Measurements from ENCODE around the gene PTPRA.
"Not testable (repeated sequence)": the region's sequence is repeated elsewhere in the genome, so short reads cannot be mapped to it uniquely, and the experiment has no call there.

PTPRA gene

DNA sequence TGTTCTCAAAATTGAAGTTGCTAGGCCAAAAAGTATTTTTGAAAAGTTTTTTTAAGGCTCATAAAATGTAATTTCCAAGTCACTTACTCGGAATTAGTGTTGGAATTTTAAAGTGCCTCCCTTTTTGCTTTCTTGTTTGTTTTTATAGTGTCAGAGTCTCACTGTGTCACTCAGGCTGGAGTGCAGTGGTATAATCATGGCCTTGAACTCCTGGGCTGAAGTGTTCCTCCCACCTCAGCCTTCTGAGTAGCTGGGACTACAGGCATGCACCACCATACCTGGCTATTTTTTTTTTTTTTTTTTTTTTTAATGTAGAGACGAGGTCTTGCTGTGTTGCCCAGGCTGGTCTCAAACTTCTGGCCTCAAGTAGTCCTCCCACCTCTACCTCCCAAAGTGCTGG lies 130.1 kb downstream of the PTPRA start:
- no peak for DNase-seq (ENCODE audit: low read depth)

DNA sequence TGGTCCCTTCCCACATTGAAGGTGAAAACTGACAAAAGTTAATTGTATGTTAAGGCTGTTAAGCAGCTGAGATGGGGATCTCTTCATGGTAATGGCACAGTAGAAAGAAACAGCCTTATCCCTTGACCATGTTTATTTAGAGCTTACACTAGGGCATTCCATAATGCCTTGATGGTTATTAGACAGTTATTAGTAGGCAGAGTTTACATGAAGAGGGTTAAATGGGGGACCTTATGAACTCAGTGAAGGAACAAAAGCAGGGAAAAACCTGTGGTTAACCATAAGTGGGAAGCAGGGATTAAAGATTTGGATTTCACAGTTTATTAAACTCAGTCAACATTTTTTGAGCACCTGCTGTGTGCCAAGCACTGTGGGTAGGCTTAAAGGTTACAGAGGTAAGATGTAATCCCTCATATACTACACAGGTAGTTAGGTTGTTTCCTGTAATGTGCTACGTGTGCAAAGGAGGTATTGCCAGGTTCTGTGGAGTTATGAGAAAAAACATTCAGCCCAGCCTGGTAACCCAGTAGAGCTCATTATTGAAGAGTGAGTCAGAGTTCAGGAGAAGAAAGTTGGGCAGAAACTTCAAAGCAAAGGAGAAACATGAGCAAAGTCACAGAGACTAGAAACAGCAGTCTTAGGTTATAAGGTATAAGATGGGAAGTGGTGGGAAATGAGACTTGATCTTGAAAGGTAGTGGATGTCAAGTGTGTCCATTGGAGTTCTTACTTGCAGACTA lies 137.9 kb downstream of the PTPRA start:
- peak; percentile 13 for DNase-seq (ENCODE audit: low read depth)

DNA sequence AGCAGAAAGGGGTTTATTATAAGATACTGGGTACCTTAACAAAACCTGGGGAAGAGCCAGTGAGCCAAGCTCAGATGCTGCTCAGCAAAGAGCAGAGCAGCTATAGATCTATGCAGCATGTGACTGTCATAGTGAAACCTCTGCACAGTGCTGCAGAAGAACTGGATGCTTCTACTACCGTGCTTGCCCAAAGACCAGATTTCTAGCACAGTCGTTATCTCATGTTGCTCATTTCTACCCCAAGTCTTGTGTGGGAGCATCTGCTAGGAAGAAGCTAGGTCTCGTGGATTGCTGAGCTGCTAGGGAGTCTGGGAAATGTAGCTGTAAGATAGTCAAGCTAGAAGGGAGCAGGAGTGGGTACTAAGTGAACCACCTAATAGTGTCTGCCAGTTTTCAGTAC lies 138.5 kb downstream of the PTPRA start:
- DNase-seq (ENCODE audit: low read depth) = no peak

DNA sequence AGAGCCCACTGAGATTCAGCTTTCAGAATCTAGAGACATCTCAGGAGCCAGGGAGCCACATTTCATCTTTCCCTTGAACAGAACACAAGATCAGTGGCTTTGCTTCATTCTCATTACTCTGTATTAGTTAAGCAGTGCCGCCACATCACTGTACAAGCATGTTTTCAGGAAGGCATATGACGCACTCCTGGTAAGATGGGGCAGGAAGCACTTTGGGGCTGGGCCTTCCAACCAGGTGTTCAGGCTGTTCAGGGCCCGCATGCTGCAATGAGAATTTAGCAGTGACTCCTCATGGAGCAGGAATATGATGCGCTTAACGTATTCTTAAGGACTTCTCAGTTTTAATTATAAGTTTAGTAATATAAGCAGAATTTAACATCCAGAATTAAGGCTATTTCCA lies 140.5 kb downstream of the PTPRA start:
- no peak for DNase-seq (ENCODE audit: low read depth)

DNA sequence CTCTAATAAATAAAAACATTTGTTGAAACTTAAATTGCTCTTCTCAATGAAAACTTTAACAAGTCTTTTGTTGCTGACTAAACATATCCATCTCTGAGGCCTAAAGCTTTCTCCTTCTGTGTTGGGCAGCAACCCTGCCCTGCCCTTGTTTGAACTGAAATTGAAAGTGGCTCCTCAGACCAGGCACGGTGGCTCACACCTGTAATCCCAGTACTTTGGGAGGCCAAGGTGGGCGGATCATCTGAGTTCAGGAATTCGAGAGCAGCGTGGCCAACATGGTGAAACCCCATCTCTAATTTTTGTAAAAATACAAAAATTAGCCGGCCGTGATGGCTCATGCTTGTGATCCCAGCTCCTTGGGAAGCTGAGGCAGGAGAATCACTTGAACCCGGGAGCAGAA lies 140.9 kb downstream of the PTPRA start:
- no peak for DNase-seq (ENCODE audit: low read depth)

DNA sequence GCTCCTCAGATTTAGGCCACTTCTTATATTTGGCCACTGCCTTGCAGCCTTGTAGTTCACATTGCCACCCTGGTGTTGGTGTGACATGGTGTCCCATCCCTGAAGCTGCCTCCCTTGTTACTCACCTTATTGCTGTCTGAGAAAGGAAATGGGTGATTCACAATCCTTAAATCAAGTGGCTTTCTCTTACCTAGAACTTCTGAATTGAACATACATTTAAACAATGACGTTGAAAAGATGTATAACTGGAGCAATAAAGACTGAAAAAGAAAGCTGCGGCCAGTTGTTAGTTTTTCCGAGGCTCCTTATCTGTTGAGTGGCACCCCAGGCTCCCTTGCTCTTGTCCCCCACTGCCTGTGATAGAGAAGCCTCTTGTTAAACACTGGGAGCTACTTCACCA lies 141.4 kb downstream of the PTPRA start:
- DNase-seq (ENCODE audit: low read depth) = no peak

DNA sequence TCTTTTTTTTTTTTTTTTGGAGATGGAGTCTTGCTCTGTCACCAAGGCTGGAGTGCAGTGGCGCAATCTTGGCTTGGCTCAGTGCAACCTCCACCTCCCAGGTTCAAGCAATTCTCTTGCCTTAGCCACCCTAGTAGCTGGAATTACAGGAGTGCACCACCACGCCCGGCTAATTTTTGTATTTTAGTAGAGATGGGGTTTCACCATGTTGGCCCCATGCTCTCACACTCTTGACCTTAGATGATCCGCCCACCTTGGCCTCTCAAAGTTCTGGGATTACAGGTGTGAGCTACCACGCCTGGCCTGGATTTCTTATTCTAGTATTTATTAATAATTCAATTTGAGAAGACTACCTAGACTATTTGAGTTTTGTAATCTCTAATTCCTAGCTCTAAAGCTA lies 142.0 kb downstream of the PTPRA start:
- not testable (repeated sequence) for DNase-seq (ENCODE audit: low read depth)

DNA sequence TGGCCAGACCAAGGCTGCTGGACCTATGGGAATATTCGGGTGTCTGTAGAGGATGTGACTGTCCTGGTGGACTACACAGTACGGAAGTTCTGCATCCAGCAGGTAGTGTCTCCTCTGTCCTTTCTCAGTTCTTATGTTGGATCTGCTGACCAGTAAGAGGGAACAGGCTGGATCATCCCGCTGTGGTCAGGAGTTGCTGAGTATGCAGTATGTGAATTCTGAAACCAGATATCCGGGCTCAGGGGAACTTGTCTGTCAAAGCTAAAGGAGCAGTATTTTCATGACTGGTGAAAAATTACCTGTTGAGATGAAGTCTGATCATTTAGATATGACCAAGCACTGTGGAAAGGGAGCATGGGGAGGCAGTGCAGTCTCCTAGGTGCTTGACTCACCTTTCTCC lies 148.0 kb downstream of the PTPRA start:
- no peak for DNase-seq (ENCODE audit: low read depth)

DNA sequence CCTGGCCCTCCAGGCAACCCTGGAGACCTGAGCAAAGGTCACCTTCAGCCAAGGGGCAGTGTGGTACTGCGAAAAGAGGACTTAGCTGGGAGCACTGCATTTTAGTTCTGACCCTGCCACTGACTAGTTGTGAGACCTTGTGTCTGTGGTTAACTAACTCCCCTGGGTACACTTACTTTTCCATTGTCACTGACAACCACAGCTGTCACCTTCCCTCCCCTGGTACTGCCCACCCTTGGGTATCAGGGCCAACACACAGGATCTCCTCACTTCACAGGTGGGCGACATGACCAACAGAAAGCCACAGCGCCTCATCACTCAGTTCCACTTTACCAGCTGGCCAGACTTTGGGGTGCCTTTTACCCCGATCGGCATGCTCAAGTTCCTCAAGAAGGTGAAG lies 148.5 kb downstream of the PTPRA start:
- DNase-seq (ENCODE audit: low read depth) = no peak

DNA sequence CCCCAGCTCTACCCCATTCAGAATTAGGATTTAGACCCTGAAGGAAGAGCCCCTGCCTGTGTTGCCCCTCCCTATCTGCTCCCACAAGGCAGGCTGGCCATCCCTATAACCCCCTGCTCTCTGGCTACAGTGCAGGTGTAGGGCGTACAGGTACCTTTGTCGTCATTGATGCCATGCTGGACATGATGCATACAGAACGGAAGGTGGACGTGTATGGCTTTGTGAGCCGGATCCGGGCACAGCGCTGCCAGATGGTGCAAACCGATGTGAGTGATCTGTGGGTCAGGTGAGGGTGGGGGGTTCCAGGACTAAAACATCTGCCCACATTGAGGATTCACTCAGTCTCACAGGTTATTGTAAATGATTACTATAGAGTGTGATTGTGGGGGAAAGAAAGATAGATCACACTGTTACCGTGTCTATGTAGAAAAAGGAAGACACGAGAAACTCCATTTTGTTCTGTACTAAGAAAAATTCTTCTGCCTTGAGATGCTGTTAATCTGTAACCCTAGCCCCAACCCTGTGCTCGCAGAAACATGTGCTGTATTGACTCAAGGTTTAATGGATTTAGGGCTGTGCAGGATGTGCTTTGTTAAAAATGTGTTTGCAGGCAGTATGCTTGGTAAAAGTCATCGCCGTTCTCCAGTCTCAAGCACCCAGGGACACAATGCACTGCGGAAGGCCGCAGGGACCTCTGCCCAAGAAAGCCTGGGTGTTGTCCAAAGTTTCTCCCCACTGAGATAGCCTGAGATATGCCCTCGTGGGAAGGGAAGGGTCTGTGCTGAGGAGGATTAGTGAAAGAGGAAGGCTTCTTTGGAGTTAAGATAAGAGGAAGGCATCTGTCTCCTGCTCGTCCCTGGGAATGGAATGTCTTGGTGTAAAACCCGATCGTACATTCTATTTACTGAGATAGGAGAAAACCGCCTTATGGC lies 149.5 kb downstream of the PTPRA start:
- DNase-seq (ENCODE audit: low read depth) = not testable (repeated sequence)

DNA sequence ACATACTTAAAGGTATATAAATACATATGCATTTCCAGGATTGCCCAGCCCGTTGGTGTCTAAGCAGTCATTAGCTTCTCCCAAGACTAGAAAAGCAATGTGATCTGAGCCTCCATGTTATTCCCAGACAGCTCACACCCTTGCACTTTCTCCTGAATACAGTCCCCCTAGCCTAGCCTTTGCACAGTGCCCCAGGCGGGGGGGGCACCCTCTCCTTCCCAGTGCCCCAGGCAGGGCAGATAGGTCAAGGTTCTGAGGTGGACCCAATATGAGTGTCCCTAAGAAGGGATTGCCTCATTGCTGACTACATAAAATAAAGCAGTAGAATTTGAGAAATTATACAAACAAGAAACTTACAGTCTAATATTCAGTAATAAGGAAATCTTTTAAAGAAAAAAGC lies 154.7 kb downstream of the PTPRA start:
- no peak for DNase-seq (ENCODE audit: low read depth)

DNA sequence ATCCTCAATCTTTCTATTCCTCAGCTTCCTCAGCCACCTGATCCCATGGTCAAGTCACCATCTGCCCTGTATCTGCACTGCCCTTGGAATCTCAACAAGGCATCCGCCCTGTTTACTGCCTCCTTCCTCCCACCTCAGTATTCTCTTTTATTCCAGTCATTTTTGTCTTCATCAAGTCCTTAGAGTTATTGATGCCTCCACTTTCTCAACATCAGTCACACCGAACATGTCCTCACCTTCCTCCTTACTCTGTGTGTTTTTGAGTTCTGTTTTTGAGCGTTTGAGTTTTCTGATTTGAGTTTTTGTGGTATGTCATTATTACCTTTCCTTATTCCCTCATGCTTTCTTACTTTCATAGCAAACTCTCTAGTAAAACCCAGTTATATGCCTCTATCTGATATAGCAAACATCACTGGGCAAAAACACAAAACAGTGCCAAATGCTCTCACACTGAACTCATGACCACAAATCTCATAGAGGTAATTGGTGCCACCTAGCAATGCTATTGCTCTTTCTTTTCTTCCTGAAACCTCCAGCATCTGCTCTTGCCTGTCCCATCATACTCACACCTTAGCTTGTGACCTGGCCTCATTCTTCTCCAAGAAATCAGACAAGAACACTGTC lies 158.4 kb downstream of the PTPRA start:
- DNase-seq (ENCODE audit: low read depth) = no peak

DNA sequence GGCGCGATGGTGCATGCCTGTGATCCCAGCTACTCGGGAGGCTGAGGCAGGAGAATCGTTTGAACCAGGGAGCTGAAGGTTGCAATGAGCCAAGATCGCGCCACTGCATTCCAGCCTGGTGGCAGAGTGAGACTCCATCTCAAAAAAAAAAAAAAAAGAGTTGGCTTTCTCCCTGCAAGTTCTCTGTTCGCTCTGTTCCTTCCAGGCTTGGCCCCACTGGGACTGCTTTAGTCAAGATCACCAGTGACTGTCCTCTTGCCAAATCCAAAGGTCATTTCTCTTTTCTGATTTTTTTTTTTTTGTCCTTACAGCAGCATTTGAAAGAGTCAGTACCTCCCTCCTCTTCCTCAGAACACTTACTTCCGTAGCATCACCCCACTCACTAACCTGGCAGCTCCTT lies 159.3 kb downstream of the PTPRA start:
- no peak for DNase-seq (ENCODE audit: low read depth)

DNA sequence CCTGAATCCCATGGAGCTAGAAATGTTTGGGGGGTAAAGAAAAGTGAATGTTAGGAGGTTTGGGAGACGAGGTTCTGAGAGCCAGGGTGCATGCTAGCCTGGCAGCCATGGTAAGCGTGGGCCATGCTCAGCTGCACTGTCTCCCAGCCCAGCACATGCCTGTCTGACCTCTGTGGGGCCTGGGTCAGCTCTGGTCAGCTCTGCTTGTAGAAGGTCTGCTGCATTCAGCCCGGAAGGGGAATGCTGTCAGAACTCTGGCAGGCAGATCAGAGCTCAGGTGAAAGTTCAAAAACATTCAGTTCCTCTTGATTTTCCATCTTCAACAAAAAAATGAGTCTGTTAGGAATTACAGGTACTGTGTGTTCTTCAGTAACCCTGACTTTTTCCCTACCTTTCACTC lies 164.4 kb downstream of the PTPRA start:
- no peak for DNase-seq (ENCODE audit: low read depth)

DNA sequence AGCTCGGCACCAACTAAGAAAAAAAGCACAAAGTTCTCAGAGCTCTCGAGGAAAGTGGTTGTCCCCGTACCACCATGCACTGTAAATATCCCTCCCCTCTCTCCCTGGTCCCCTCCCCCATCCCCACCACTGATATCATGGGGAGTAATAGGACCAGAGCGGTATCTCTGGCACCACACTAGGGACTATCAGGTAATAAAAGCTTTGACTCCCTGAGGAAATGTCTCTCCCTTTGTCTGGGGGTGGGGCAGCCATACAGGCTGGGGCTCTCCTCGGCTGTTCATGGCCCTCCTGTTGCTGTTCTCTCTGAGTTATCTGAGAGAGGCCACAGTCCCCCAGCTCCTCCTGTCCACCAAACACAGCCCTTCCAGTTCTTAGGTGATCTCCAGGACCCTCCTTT lies 165.2 kb downstream of the PTPRA start:
- no peak for DNase-seq (ENCODE audit: low read depth)

DNA sequence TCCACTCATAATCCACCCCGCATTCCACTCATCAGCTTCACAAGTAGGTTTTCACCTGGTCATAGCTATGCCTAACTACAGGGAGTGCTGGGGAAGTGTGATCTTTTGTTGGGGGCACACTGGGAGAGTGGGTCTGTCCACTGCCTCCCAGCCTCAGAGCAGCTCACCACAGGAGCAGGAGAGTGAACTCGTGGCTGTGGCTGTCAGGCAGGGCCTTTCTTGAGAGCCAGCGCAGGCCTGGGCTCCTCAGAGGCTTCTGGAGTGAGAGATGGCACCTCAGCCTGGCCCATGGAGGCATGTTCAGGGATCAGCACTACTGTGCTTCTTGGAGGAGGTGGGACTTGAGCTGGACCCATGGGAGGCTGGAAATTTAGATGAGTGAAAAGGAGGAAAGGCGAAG lies 166.1 kb downstream of the PTPRA start:
- DNase-seq (ENCODE audit: low read depth) = no peak

DNA sequence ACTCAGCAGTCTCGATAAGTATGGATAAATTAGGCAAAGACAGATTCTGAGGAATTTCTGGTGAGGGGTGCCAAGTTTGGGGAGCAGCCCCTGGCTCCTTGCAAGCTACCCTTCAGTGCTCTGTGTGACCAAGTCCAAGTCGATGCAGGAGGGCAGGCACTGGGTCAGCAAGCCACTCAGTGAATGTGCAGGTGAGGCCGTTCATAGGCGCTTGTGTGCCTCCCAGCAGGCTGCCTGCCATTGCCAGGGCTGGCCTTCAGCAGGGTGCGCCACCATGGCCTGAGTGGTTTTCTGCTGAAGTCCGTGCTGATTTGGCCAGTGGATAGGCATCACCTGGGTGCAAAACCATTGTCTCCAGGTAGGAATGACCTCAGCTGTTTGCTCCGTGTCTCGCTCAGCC lies 166.8 kb downstream of the PTPRA start:
- DNase-seq (ENCODE audit: low read depth) = no peak

DNA sequence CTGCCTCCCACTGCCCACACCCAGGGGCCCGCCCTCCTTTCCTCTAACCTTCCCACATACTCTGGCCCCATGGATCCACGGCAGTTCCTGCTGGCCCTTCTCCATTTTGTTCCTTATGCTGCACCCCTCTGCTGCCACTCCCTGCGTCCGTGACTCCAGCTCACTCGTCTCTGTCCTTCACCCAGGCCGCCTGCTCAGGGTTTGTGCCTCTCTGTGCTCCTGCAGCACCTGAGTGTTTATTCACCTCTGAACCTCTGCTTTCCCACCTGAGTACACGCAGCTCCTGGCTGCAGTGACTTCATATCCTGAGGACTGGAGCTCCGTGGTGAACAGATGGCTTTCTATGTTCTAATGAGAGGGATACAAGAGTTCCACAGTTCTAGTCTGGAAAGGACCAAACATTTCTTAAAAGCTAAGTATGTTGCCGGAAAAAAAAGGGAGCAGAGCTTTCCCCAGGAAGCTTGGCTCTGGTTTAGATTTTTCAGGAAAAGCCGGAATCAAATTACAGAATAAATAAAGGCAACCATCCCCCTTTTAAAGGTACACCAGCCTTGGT lies 168.7 kb downstream of the PTPRA start:
- DNase-seq (ENCODE audit: low read depth) = no peak

DNA sequence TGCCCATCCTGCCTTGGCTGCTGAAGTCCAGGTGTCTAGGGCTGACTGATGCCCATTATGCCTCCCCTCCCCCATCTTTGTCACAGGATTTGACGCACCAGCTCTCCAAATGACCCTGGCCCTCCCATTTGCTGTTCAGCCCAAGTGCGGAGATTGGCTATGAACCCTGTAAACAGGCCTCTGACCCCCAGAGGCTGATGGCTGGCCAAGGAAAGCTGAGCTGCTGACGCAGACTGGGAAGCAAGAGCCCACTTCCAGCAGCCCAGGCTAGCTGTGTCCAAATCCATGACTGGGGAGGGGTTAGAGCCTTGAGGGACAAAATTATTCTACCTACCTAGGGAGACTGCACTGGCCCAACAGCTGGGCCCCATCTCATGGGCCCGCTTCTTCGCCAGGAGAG lies 169.3 kb downstream of the PTPRA start:
- no peak for DNase-seq (ENCODE audit: low read depth)

DNA sequence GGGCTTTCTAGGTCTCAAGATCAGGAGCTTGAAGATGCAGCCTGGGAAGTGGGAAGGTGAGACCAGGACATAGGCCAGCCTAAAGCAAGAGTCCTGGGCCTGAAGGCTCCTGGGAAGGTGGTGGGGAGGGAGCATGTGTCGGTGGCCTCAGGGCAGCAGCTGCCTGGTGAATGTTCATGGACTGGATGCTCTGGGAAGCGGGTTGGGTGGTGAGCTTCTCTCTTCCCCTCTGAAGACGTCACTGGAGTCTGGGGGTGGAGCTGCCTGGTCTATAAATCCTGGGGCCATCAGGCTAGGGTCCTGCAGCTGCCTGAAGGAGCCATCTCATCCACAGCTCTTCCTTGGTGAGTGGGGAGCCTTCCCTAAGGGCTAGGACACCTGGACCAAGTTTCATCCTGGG lies 170.0 kb downstream of the PTPRA start, which contains the start of gene GNRH2:
TSS of gene GNRH2 (plus strand) at position 301 of the 400 bp plus-strand sequence. CDS start 793 bp downstream, outside the sequence.
- no peak for DNase-seq (ENCODE audit: low read depth)

DNA sequence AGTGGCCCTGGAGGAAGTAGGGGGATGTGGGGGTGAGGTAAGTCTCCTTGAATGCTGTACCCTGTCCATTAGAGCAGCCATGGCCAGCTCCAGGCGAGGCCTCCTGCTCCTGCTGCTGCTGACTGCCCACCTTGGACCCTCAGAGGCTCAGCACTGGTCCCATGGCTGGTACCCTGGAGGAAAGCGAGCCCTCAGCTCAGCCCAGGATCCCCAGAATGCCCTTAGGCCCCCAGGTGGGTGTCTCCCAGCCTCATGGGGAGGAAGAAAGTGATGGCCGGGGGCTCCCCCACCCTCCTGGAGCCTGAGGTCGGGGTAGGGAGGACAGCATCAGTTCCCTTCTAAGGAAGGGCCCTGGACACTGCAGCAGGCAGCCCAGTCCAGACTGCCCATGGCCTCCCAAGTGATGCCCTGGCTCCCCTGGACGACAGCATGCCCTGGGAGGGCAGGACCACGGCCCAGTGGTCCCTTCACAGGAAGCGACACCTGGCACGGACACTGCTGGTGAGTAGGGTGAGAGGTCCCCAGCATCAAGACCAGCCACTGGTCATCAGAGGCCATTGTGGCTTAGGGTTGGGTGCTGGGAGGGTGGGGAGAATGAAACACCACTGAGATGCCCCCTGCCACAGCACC lies 171.2 kb downstream of the PTPRA start:
- DNase-seq (ENCODE audit: low read depth) = no peak
